Suprapubic skin (tissue), 3 donors: ENCODE measurements around the gene SH2B3.

Experiments used
- CTCF ChIP-seq, 2 donors: fragments of 200-600 bp in 1 of 2; fragments of 450-650 bp in 1 of 2; sonication (generic) in 1 of 2; IDR thresholded peaks; one replicate each; pipeline ENCODE4 v1.5.1; 2016 to 2019; ENCODE audit warnings: antibody characterized with exemption in 2 of 2, mild to moderate bottlenecking in 1 of 2, moderate library complexity in 1 of 2
- EP300 ChIP-seq: sonication (generic); formaldehyde crosslinking; IDR thresholded peaks from one replicate; pipeline ENCODE4 v1.6.1; 2017; ENCODE audit warnings: antibody characterized with exemption

GRCh38 chr12:111369496-111370220 is 36.1 kb upstream of the SH2B3 start:
- TF ChIP-seq EP300 (no peak), CTCF (IDR thresholded peaks at IDR 0.05) (no peak)
